Bronchus fibroblast of lung (primary cell): ENCODE measurements around the gene ABCB6. TPM values are rescaled to one million over a fixed set of nuclear protein-coding genes. Genes with fewer than 3 reads are reported as not detected.

ENCODE experiments used
- total RNA-seq: library from RNA; depleted of rRNA; stranded (reverse); fragments of >200 nt; gene quantifications from 2 replicates; pipeline ENCODE4 v1.2.3, GENCODE V29; 2015

ABCB6 gene
- 12.4 and 15.5 TPM in 2 replicates for total RNA-seq

DNA sequence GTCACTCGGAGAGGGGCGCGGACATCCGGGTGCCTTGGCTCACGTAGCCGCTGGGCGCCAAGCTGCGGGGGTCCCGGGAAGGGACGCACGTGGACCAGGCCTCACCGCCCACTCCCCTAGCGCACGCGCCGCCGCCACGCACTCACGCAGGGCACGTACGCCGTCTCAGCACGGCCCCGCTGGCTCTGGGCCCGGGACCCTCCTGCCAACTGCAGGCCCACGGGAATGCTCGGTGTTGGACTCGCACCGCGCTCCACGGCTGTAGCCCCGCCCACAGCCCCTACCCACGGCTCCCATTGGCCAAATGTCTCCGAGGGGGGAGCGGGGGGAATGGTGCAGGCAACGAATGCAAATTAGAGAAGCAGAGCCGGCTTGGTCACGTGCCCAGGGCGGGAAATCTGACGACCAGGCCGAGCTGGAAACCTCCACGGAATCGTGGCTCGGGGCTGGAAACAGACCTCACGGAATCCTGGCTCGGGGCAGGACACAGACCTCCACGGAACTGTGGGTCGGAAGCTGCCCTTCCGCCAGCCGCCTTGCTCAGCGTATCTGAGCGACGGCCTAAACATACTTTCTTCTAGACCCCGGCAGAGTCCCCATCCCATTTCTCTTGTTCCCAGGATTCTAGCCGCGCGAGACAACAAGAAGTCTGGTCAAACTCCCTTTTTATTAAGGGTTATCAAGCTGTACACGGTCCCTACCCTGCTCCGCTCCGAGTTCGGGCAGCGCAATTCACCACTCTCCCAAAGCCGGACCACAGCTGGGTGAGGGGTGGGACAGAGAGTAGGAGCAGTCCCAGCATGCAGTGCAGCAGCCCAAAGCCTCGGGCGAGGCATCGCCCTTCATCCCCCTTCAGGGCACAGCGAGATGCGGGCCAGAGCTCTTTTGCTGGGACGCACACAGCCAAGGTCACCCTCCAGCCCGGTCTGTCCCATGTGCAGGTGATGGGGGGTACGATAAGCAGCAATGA lies at the start of gene ABCB6:
Gene ABCB6, minus strand, starts transcription at position 227 of the 970 bp plus-strand sequence. CDS start 285 bp downstream, outside the sequence.

DNA sequence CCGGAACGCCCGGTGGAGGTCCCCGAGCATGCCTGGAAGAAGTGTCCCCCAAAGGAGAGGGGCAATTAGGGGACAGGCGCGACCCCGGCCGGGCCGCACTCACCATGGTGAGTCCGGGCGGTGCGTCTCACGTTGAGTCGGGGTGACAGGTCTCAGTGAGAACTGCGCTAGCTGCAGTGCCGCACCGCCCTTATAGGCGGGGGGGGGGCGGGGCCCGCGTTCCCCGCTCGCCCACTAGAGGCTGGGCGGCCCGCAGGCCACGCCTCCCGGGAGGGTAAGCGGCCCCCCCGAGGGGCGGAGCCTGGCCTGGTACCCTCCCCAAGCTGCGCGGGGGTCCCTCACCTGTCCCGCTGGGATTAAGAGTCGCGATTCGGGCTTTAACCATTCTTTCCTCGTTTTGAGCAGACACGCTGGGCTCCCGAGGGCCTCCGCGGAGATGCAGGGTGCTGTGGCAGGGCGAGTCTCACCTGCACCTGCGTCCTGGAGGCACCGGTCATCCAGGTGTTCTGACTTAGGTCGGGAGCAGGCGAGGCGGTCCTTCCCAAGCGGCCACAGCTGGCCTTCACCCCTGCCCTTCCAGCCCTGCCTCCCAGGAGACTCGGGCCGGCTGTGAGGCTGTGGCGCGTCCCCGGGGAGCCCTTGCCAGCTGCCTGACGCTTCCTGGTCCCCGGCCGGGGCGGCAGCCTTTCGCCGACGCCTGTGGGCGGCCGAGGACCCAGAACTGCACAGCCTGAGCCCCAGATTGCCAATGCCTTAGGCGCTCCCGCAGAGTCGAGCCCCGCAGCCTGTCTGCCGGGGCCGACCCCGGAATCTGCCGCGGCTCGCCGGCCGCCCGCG lies 35.2 kb upstream of the ABCB6 start, which contains the start of gene TUBA4A:
Gene TUBA4A, minus strand, starts transcription at position 166 of the 837 bp plus-strand sequence. Its CDS starts 60 bp downstream, at position 106.

DNA sequence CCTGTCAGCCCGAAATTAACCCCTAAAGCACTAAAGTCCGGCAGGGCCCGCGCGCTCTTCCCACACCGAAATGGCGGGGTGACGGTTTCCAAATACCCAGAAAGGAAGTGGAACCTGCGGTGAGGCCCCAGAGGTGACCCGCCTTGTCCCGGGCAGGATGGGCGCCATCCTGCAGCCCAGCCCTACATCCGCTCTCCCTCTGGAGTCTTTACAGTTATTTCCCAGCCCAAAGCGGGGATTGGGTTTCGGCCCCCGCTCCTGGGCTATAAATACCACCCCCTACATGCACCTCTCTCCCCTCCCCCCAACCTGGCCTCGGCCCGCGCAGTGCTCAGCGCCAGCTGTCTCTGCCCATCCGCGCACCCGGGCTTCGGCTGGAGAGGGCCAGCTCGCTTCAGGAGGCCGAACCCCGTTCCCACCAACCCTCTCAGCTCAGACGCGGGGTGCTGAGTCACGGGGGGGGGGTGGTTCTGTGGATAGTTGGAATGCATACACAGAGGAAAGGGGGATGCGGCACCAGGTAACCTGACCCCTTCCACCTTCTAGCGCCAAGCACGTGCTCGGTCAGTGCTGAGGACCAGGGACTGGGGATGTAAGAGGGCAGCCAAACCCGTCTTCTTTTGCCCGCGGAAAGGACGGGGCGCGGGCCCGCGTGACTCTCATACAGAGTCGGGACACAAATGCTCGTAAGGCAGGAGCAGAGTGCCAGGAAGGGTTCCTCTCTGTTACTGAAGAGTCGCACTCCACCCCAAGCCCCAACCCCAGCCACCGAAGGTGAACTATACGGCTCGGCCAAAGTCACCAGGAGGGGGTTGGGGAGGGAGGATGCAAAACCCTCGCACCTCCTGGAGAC lies 34.4 kb upstream of the ABCB6 start, which contains the start of gene TUBA4B:
Gene TUBA4B, plus strand, starts transcription at position 344 of the 853 bp plus-strand sequence. Its CDS starts 165 bp downstream, at position 509.

DNA sequence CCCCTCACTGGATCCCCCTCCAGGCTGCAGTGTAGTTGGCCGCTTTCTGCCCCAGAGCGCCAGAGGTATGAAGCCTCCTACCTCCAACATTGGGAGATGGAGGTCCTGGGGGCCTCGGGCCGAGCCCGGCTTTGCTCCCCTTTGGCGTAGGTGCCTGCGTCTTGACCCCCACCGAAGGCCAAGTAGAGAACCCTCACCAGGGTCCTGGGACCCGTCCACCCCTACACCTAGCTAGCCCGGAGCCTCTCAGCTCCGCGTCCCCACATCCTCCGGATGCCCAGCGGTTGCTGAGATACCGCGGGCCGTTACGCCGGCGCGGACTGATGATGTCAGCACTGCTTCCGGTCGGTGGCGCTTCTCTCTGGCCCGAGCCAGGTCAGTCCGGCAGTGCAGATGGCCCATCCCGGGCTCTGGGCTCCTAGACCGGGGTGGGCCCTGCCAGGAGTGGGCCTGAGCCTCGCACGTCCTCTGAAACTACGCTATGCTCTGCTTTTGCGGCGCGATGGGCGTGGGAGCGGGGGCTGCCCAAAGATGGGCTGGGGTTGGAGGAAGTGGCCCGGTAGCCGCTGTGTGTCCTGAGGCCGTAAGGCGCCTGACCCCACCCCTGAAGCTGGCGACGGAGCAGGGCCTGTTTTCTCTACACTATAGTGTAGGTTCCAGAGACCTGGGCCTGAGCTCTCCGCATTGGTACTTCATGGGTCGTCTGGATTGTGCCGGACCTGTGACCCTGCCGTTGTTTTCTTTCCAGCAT lies 26.6 kb upstream of the ABCB6 start, which contains the start of the genes GLB1L and STK16:
Gene GLB1L, minus strand, starts transcription at position 297 of the 751 bp plus-strand sequence. CDS start 1,871 bp downstream, outside the sequence.
Gene STK16, plus strand, starts transcription at position 332 of the 751 bp plus-strand sequence. CDS start 521 bp downstream, outside the sequence.

DNA sequence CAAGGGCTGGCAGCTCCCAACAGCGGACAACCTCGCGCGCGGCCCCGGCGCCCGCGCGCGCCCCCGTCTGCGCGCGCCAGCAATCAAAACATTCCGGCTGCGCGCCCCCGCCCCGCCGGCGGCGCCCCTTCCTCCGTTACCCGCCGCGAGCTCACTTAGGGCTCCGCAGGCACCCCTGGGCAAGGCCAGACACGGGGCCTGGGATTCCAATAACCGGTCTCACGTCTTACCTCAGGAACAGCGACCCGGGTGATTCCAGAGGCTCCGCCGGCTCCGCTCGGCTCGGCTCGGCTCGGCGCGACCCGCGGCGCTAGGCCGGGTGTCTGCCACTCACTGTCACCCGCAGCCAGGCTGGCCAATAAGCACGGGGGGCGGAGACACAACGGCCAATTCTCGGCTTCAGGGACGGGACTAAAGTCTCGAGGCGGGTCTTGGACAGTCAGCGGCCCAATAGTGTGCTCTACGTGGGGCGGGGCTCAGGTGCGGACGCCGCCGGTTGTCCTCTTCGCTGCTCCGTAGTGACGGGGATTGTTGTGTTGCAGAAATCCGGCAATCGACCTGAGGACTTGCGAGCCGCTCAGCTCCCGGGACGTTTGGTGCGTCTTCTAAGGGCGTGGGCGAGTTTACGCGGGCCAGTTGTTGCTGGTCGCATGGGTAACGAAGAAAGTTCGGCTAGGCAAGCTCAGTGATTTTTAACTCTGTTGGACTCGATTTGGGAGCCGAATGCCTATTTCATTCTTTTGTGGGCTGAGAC lies 10.7 kb upstream of the ABCB6 start, which contains the start of the genes ANKZF1 and ATG9A:
Gene ANKZF1, plus strand, starts transcription at position 502 of the 754 bp plus-strand sequence. CDS start 452 bp downstream, outside the sequence.
Gene ATG9A, minus strand, starts transcription at position 332 of the 754 bp plus-strand sequence. CDS start 1,612 bp downstream, outside the sequence.

DNA sequence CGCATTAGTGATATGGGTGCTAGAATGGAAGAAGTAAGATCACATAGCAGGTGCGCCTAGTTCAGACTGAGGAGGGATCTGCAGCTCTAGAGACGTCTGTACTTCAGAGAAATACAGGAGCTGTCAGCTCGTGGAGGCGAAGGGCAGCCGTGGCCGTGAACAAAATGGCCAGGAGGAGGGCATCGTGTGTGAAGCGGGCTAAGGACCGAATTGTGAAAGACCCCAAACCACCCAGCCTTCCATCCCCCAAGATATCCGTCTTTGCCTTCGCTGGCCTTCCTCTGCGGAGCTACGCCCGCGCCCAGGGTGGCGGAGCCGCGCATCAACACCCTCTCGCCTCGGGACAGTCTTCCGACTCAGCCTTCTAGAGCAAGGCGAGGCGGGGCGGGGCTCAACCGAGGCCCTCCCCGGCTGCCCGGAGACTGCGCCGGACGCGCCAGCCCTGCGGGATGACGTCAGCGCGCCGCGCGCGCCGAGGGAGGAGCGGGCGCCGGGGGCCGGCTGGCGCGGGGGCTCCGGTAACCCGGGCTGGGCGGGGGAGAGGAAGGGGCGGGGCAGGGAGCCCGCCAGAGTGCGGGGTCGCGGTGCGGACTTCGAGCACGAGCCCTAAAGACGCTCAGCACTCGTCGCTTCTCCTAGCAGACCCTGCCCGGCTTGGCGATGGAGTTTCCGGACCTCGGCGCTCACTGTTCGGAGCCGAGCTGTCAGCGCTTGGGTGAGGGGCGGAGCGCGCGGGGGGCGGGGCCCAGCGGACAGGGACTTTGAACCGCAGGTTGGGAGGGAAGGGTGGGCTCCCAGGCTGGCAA lies 12.2 kb downstream of the ABCB6 start, which contains the start of gene ZFAND2B:
Gene ZFAND2B, plus strand, starts transcription at position 455 of the 806 bp plus-strand sequence. Its CDS starts 206 bp downstream, at position 661.

DNA sequence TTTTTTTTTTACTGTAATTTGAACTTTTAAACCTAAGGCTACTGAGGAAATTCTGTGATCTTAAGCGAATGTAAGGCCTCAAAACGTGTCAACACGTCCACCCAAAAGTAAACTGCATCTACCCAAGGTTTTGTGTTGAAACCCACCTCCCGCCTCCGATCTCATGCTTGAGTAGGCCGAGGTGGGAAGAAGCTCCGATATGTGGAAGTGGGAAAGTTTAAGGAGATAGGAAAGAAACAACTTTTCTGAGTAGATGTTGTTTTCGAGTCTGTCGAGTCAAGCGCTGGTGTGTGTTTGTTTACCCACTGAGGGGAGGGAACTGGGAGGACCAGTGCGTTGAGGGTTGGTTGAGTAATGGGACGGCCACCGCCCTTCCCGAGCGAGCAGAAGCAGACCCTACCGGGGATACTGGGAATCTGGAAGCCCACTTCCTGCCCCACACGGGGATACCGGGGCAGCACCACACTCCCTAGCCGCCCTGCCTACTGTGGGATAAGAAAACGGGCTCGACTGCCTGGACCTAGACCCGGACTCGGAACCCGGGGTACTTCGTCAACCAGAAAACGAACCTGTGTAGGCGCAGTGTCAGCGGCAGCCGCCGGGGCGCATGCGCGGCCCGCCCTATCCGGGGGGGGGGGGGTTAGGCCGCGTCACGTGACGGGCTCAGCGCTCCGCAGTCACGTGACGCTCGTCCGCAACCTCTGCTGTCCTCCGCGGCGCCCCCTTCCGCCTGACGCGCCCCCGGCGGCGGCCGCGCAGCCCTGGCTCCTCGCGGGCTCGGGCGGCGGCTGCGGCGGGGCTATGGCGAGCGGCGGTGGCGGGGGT lies 41.0 kb downstream of the ABCB6 start, which contains the start of gene RETREG2:
Gene RETREG2, plus strand, starts transcription at position 724 of the 825 bp plus-strand sequence. Its CDS starts 78 bp downstream, at position 802.

DNA sequence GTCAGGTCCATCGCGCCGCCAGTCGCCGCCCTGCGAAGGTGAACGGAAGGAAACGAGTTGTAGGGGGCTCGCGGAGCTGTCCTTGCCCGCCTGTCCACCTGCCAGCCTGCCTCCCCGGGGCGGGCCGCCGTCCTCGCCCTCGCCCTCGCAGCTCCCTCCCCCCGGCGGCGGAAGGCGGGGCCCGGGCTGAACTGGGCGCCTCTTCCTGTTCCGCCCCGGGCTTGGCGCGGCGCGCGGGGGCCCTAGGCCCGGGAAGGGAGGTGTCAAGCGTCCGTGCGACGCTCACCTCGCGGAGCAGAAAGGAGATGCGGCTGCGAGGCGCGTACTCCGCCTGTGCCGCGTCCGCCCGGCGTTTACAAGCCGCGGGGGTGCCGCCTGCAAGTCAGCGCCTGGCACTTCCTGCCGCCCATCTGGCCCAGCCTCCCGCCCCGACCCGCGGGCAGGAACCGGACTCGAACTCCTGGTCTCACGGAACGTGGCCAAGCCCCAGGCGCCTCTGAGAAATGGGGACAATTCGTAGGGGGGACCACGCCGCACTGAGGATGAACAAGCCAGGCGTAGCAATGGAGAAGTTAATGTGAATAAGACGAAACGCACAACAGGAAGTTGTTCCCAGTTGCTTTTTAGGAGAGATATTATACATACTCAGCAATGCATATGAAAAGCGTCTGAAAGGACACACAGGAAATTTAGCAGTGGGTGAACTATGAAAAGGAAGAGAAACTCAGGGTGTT lies 41.8 kb downstream of the ABCB6 start, which contains the start of gene CNPPD1:
Gene CNPPD1, minus strand, starts transcription at position 108 of the 734 bp plus-strand sequence. Its CDS starts 97 bp downstream, at position 11.

DNA sequence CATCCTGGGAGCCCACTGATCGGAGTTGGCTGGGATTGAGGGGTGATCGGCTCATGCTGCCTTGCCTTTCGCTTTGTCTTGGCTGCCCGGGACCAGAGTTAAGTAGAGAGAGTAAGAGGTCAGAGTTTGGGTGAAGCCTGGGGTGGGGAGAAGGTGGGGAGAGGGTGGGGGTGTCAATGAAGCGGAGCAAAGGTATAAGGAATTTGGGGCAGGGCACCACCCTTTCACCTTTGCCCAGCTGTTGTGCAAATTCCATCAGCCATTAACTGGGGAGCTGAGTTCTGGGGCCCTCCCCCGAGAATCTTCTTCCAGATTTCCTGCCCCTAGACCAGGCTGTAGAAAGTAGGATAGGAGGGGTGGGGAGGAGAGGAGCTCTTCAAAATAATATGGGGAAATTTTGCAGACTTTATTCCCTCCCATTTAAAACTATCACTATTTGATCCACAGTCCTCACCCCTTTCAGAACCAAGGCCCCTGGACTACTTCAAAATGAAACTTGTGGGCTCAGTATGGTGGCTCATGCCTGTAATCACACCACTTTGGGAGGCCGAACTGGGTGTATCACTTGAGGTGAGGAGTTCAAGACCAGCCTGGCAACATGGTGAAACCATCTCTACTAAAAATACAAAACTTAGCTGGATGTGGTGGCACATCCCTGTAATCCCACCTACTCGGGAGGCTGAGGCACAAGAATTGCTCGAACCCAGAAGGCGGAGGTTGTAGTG lies 48.7 kb downstream of the ABCB6 start, which contains the start of gene SLC23A3:
Gene SLC23A3, minus strand, starts transcription at position 100 of the 725 bp plus-strand sequence. Its CDS starts 45 bp downstream, at position 55.

DNA sequence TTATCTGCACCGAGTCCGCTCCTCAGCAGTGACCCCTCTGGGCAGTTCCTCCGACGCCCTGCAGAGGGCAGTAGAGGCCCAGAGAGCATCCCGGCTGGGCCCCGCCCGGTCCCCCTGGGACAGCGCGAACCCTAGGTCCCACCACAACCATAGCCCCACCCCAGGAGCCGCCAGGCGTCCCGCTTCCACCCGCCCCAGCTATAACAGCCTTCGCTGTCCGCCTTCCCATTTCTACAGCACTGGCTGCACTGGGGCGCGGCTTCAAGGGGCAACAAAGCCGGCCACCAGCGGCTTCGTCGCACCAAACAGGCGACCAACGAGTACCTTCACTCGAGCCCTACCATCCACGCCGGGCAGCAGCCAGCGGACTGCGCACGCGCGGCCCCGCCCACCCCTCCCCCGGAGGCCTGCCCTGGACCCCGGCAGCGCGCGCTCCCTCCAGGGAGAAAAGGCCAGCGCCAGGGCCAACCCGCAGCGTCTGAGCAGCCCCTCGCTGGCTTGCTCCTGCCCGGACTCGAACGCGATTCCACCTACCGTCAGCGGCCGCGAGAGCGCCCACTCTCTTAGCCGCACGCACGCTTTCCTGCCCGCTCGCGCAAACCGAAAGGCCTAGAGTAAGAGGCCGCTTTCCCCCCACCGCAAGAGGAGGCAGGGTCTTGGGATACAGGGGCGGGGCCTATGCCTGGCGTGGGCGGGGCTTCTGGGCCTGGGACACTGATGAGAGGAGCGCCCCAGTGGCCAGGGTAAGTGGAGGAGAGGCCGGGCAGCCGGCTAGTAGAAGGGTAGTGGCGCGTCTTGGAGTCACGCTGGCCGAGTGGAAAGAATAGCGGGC lies 58.4 kb downstream of the ABCB6 start, which contains the start of gene NHEJ1:
Gene NHEJ1, minus strand, starts transcription at position 630 of the 832 bp plus-strand sequence. CDS start 2,453 bp downstream, outside the sequence.

